HG03139 (cell line): Measurements from ENCODE around the gene CLECL1.
A peak's percentile ranks its signal among the peaks of the same experiment; 100 is the strongest.
"Not testable (repeated sequence)": the region's sequence is repeated elsewhere in the genome, so short reads cannot be mapped to it uniquely, and the experiment has no call there.

ENCODE experiments used
- ATAC-seq: cut with Tn5 transposase; IDR thresholded peaks from one replicate; pipeline ENCODE4 v1.9.1; 2021; ENCODE audit not compliant: unreplicated experiment

The CLECL1 gene

GRCh38 chr12:9724023-9724422 is 8.9 kb downstream of the CLECL1 start:
- ATAC-seq: no peak

GRCh38 chr12:9721394-9722092 is 11.4 kb downstream of the CLECL1 start:
- ATAC-seq: peak; percentile 52

GRCh38 chr12:9719790-9720189 is 13.1 kb downstream of the CLECL1 start:
- ATAC-seq: no peak

- no peak for ATAC-seq
These were observed 13.9 kb downstream of the CLECL1 start for GRCh38 chr12:9718968-9719367.

GRCh38 chr12:9717070-9717925 is 15.6 kb downstream of the CLECL1 start:
- ATAC-seq: no peak

GRCh38 chr12:9713032-9713558 is 19.8 kb downstream of the CLECL1 start:
- ATAC-seq: peak; percentile 71

- ATAC-seq: no peak
These were observed 21.2 kb downstream of the CLECL1 start for GRCh38 chr12:9711664-9712063.

GRCh38 chr12:9710584-9711375 is 22.1 kb downstream of the CLECL1 start:
- no peak for ATAC-seq

- no peak for ATAC-seq
These were observed 24.0 kb downstream of the CLECL1 start for GRCh38 chr12:9708853-9709252.

- ATAC-seq: no peak
These were observed 24.8 kb downstream of the CLECL1 start for GRCh38 chr12:9707864-9708808.

- ATAC-seq: no peak
These were observed 25.5 kb downstream of the CLECL1 start for GRCh38 chr12:9707356-9707755.

- ATAC-seq: no peak
These were observed 26.7 kb downstream of the CLECL1 start for GRCh38 chr12:9706086-9706685.

- not testable (repeated sequence) for ATAC-seq
These were observed 28.3 kb downstream of the CLECL1 start for GRCh38 chr12:9704561-9704960.

- ATAC-seq: no peak
These were observed 30.6 kb downstream of the CLECL1 start for GRCh38 chr12:9702255-9702654.

- ATAC-seq: no peak
These were observed 31.3 kb downstream of the CLECL1 start for GRCh38 chr12:9701380-9702154.

GRCh38 chr12:9700606-9700956 is 32.3 kb downstream of the CLECL1 start:
- ATAC-seq: no peak

GRCh38 chr12:9699898-9700605 is 32.8 kb downstream of the CLECL1 start:
- no peak for ATAC-seq

- ATAC-seq: no peak
These were observed 33.5 kb downstream of the CLECL1 start for GRCh38 chr12:9699269-9699897.
